Right atrium auricular region (tissue), 2 donors: ENCODE data around the gene RLBP1. TPM values are rescaled to one million over a fixed set of nuclear protein-coding genes. Genes with fewer than 3 reads are reported as not detected.

Source experiments
- DNase-seq: peaks from one replicate; pipeline ENCODE4 v3.0.0-alpha.2; 2019; ENCODE audit warnings: low spot score
- H3K27ac ChIP-seq, 2 donors: fragments of 200-600 bp; sonication (generic); 1 replicate in 1 of 2; 2 replicates in 1 of 2; pipeline ENCODE4 v1.5.1; 2016 to 2019
- H3K27me3 ChIP-seq, 2 donors: fragments of 200-600 bp; sonication (generic); one replicate each; pipeline versions ENCODE4 v1.5.1 to v1.6.0; 2017 to 2019
- H3K36me3 ChIP-seq: fragments of 200-600 bp; sonication (generic); one replicate; pipeline ENCODE4 v1.5.1; 2016
- H3K4me1 ChIP-seq, 2 donors: fragments of 200-600 bp; sonication (generic); one replicate each; pipeline versions ENCODE4 v1.5.1 to v1.6.0; 2017 to 2019
- H3K4me3 ChIP-seq, 2 donors: fragments of 200-600 bp; sonication (generic); 1 replicate in 1 of 2; 2 replicates in 1 of 2; pipeline ENCODE4 v1.5.1; 2017 to 2019; ENCODE audit warnings: mild to moderate bottlenecking in 1 of 2, moderate library complexity in 1 of 2
- H3K9me3 ChIP-seq, 2 donors: fragments of 200-600 bp; sonication (generic); one replicate each; pipeline ENCODE4 v1.5.1; 2019
- total RNA-seq, 2 donors: library from RNA; depleted of rRNA; stranded (reverse); fragments of >200 nt; gene quantifications; one replicate each; pipeline ENCODE4 v1.1.0, GENCODE V29; 2016
- TF ChIP-seq, protein P1 (sequence below), 2 donors: fragments of 200-600 bp; sonication (generic); IDR thresholded peaks; one replicate each; pipeline ENCODE4 v1.5.1; 2019; ENCODE audit warnings: antibody characterized with exemption in 2 of 2

Gene RLBP1
- total RNA-seq, 2 donors from 2014 or later = not detected

DNA sequence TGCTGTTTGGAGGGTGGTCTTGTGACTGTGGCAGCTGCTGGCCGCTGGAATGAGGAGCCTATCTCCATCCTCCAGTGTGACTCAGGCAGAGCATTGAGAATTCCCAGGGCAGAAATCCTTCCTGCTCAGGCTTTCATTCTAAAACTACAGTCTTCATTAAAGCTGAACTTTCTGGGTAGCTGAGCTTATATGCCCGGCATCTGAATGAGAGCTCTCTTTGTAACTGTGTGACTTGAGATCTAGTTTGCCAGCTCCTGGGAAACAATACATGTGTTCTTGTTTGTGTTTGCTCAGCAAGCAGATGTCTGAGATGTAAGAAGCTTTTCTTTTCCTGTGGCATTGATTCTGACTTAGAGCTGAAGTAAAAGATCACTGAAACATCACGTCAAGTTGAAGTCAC lies 22.4 kb downstream of the RLBP1 start:
- H3K36me3 ChIP-seq = peaks cover 49% of the 10 kb centered on the region
- peaks cover 0 to 17% of the 10 kb centered on the region in 2 donors for H3K4me1 ChIP-seq
- TF ChIP-seq, protein P1, sequence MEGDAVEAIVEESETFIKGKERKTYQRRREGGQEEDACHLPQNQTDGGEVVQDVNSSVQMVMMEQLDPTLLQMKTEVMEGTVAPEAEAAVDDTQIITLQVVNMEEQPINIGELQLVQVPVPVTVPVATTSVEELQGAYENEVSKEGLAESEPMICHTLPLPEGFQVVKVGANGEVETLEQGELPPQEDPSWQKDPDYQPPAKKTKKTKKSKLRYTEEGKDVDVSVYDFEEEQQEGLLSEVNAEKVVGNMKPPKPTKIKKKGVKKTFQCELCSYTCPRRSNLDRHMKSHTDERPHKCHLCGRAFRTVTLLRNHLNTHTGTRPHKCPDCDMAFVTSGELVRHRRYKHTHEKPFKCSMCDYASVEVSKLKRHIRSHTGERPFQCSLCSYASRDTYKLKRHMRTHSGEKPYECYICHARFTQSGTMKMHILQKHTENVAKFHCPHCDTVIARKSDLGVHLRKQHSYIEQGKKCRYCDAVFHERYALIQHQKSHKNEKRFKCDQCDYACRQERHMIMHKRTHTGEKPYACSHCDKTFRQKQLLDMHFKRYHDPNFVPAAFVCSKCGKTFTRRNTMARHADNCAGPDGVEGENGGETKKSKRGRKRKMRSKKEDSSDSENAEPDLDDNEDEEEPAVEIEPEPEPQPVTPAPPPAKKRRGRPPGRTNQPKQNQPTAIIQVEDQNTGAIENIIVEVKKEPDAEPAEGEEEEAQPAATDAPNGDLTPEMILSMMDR (IDR thresholded peaks at IDR 0.05) = no peak
- DNase-seq = no peak
- H3K27ac ChIP-seq = peak overlapping the region in 1 of 2 donors; percentile 48
- no peak overlapping the region for H3K4me3 ChIP-seq
- H3K27me3 ChIP-seq = no peaks in the 10 kb centered on the region
- H3K9me3 ChIP-seq = no peaks in the 10 kb centered on the region

DNA sequence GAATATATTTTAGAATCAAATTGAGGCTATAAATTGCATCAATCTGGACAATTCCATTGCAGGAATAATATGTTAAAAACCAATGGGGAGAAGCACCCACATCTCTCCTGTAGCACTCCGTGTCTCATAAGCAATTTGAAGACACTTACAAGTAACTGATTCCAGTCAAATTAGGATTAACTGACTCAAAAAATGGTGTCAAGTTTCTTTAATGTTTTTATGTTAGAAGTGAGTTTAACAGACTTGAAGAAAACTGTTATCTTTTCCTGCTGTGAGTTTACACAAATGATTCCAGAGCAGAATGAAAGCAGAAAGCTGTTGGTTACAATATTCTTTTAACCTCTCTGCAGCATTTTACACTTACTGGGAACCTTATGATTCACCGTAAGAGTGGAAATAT lies 23.2 kb downstream of the RLBP1 start:
- peaks cover 56% of the 10 kb centered on the region for H3K36me3 ChIP-seq
- H3K27ac ChIP-seq = peak overlapping the region in 1 of 2 donors; percentile 48
- DNase-seq = no peak
- H3K27me3 ChIP-seq = no peaks in the 10 kb centered on the region
- H3K9me3 ChIP-seq = no peaks in the 10 kb centered on the region
- no peak overlapping the region for H3K4me3 ChIP-seq
- H3K4me1 ChIP-seq = peaks cover 0 to 17% of the 10 kb centered on the region in 2 donors
- TF ChIP-seq, protein P1 (IDR thresholded peaks at IDR 0.05) = no peak

DNA sequence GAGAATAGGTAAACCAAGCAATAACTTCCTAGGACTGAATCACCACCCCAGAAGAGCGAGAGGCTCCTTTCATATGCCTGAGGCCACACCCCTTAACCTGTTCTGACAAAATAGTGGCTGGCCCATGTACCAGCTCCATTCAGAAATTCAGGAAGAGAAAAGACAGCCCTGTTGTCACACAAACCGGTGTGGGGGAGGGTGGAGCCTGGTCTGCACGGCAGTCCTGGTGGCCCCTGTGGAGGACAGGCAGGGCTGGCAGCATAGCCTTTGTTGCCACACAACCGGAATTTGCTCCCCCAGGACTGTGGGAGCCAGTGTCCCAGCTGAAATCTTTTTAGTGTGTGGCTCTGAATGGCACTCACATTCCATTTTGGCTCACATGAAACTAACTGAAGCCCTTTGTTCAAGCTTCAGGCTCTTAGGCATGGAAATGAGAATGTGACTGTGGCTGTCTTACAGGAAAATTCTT lies 23.8 kb downstream of the RLBP1 start:
- H3K4me3 ChIP-seq = no peak overlapping the region
- H3K27ac ChIP-seq = peak overlapping the region in 1 of 2 donors; percentile 48
- H3K4me1 ChIP-seq = peaks cover 0 to 17% of the 10 kb centered on the region in 2 donors
- TF ChIP-seq, protein P1 (IDR thresholded peaks at IDR 0.05) = no peak
- DNase-seq = no peak
- peaks cover 61% of the 10 kb centered on the region for H3K36me3 ChIP-seq
- no peaks in the 10 kb centered on the region for H3K9me3 ChIP-seq
- H3K27me3 ChIP-seq = no peaks in the 10 kb centered on the region

DNA sequence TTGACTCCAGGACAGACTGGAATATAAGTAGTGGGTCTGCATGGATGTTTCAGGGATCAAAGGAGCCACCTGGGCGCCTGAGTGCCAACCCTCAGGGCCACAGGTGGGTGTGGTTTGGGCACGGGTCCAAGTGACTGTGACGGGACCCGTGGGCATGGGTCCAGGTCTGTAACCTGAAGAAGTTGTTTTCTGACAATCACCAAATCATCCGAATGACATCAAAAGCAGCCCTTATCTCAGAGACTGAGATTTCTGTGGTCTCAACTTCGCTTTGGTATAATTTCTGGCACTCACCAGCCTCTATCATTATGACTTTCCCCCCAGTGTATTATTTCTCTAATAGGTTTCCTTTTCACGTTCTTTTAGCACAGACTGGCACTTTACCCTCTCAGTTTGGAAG lies 24.4 kb downstream of the RLBP1 start:
- Histone ChIP-seq H3K27me3 (no peaks in the 10 kb centered on the region), H3K9me3 (no peaks in the 10 kb centered on the region), H3K27ac (peak overlapping the region in 1 of 2 donors; percentile 48), H3K4me1 (peaks cover 0 to 17% of the 10 kb centered on the region in 2 donors), H3K36me3 (peaks cover 64% of the 10 kb centered on the region), H3K4me3 (no peak overlapping the region)
- TF ChIP-seq, protein P1 (IDR thresholded peaks at IDR 0.05) = no peak
- no peak for DNase-seq

DNA sequence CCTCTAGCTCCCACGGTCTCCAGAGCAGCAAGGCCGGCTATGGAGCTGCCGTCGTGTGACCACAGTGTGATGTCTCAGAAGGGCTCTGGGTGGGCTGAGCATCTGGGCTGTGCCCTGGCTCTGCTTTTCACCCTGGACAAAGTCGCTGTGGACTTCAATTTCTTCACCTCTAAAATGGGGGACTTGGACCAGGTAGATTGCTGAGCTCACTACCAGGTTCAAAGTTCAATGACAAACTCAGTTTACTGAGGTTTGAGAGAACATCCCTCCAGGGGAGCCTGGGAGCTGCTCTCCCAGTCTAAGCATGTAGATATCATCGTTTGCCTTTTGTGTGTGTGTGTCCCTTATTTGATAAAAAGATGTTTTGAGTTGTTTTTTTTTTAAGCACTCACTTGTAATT lies 25.1 kb downstream of the RLBP1 start:
- no peaks in the 10 kb centered on the region for H3K27me3 ChIP-seq
- no peaks in the 10 kb centered on the region for H3K9me3 ChIP-seq
- H3K4me3 ChIP-seq = no peak overlapping the region
- peak overlapping the region in 1 of 2 donors; percentile 45 for H3K27ac ChIP-seq
- TF ChIP-seq, protein P1 (IDR thresholded peaks at IDR 0.05) = no peak
- H3K4me1 ChIP-seq = peaks cover 0 to 17% of the 10 kb centered on the region in 2 donors
- DNase-seq = no peak
- peaks cover 71% of the 10 kb centered on the region for H3K36me3 ChIP-seq

DNA sequence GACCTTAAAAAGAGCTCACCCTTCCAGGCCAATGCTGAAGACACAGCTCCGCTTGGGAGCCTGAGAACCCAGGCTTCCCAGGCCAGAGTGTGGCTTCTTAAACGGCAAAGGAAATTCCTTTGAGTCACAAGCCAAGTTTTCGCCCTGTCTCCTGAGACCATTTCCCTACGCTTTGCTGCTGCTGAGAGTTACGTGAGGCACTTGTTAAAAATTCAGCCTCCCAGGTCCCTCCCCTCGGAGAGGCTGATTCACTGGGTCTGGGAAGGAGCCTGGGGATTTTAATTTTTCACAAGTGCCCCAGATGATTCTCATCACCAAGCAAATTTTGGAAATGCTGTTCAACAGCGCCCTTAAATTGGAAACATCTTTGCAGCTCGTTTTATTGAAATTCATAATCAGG lies 25.5 kb downstream of the RLBP1 start:
- no peak for DNase-seq
- H3K27me3 ChIP-seq = no peaks in the 10 kb centered on the region
- H3K4me1 ChIP-seq = peaks cover 0 to 17% of the 10 kb centered on the region in 2 donors
- H3K36me3 ChIP-seq = peaks cover 76% of the 10 kb centered on the region
- TF ChIP-seq, protein P1 (IDR thresholded peaks at IDR 0.05) = no peak
- H3K4me3 ChIP-seq = no peak overlapping the region
- no peaks in the 10 kb centered on the region for H3K9me3 ChIP-seq
- H3K27ac ChIP-seq = peak overlapping the region in 1 of 2 donors; percentile 45
